Fibroblast of lung (primary cell): ENCODE measurements around the gene ATXN1.

Experiments
- EZH2 ChIP-seq: IDR thresholded peaks from 2 replicates; pipeline ENCODE4 v1.5.1; 2012; ENCODE audit warnings: low read length, control low read depth, mild to moderate bottlenecking; ENCODE audit errors: missing control alignments
- TF ChIP-seq, protein P1 (sequence below), 2 donors: IDR thresholded peaks in 1 of 2; conservative IDR thresholded peaks in 1 of 2; 1 replicate in 1 of 2; 2 replicates in 1 of 2; pipeline ENCODE4 v1.5.1; 2011 to 2012; ENCODE audit warnings: low read length in 2 of 2, control low read depth in 1 of 2, inconsistent platforms in 1 of 2, low read depth in 1 of 2, mild to moderate bottlenecking in 1 of 2

DNA sequence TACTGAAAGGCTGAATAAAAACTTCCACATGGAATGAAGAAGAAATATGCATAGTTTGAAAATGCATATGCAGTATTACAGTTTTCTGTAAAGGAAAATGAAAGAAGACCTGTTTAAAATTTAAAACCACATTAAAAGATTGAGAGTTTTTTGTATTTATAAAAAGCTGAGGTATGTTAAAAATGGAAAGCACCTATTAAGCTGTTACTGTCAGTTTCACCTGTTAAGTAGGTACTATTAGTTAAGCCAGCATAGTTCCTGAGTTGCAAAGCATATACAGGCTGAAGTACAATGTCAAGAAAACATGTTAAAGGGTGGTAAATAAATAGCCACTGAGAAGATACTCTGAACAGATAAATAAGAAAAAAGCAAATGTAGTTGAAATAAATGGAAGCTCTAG, 69.9 kb downstream of the ATXN1 start:
- TF ChIP-seq, protein P1, sequence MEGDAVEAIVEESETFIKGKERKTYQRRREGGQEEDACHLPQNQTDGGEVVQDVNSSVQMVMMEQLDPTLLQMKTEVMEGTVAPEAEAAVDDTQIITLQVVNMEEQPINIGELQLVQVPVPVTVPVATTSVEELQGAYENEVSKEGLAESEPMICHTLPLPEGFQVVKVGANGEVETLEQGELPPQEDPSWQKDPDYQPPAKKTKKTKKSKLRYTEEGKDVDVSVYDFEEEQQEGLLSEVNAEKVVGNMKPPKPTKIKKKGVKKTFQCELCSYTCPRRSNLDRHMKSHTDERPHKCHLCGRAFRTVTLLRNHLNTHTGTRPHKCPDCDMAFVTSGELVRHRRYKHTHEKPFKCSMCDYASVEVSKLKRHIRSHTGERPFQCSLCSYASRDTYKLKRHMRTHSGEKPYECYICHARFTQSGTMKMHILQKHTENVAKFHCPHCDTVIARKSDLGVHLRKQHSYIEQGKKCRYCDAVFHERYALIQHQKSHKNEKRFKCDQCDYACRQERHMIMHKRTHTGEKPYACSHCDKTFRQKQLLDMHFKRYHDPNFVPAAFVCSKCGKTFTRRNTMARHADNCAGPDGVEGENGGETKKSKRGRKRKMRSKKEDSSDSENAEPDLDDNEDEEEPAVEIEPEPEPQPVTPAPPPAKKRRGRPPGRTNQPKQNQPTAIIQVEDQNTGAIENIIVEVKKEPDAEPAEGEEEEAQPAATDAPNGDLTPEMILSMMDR (conservative IDR thresholded peaks at IDR 0.05 in 1 of 2, IDR thresholded peaks at IDR 0.05 in 1 of 2; ENCODE audit: low read depth in 1 of 2, low read length in 2 of 2): no peak
- TF ChIP-seq EZH2: no peak
